Panc1 (cell line): ENCODE data around the gene PTPRZ1. TPM values are rescaled to one million over a fixed set of nuclear protein-coding genes. Genes with fewer than 3 reads are reported as not detected.

Source experiments
- ATAC-seq: fragments of 200-7000 bp; cut with Tn5 transposase; 2 replicates; pipeline ENCODE4 v1.9.1; 2020; ENCODE audit warnings: mild to moderate bottlenecking, moderate library complexity
- BruUV-seq: library from RNA; stranded (reverse); fragments of 400-500 nt; replicated peaks from 2 replicates; lab custom pipeline; 2021; lab: Mats Ljungman, UMichigan
- CTCF ChIA-PET: fragments of 300-600 bp; sonication (Branson Sonifier 250); formaldehyde crosslinking; loops from one replicate; lab custom pipeline; 2022; ENCODE audit warnings: antibody characterized with exemption; lab: Charles Lee
- POLR2A ChIA-PET: fragments of 300-600 bp; sonication (Branson Sonifier 250); formaldehyde crosslinking; loops from one replicate; lab custom pipeline; 2022; ENCODE audit warnings: antibody characterized with exemption; lab: Charles Lee
- DNase-seq: peaks from one replicate; pipeline ENCODE4 v3.0.0-alpha.2; 2010; ENCODE audit warnings: low read depth, low spot score
- H3K27ac ChIP-seq: 2 replicates; pipeline ENCODE4 v1.5.1; 2011; ENCODE audit warnings: mild to moderate bottlenecking, low read length, inconsistent platforms
- H3K27me3 ChIP-seq: fragments of 200-500 bp; sonication (Bioruptor generic); 2 replicates; pipeline ENCODE4 v1.6.0; 2014; ENCODE audit warnings: low read length, inconsistent platforms; ENCODE audit not compliant: control insufficient read depth, insufficient read depth
- H3K36me3 ChIP-seq: fragments of 200-500 bp; sonication (Bioruptor generic); 2 replicates; pipeline ENCODE4 v1.5.1; 2014; ENCODE audit warnings: inconsistent platforms, mild to moderate bottlenecking, low read length, moderate library complexity; ENCODE audit not compliant: control insufficient read depth, insufficient read depth
- H3K4me1 ChIP-seq: 2 replicates; pipeline ENCODE4 v1.5.1; 2011; ENCODE audit warnings: inconsistent platforms, mild to moderate bottlenecking, low read length, moderate library complexity; ENCODE audit not compliant: control insufficient read depth, insufficient read depth
- H3K4me3 ChIP-seq, 2 experiments: 2 replicates each; pipeline ENCODE4 v1.5.1; 2011 to 2012; ENCODE audit warnings: low read depth in 2 of 2, low read length in 2 of 2, mild to moderate bottlenecking in 2 of 2, inconsistent platforms in 1 of 2, moderate library complexity in 1 of 2
- H3K9me3 ChIP-seq: fragments of 200-500 bp; sonication (Bioruptor generic); 2 replicates; pipeline ENCODE4 v1.5.1; 2014; ENCODE audit warnings: low read depth, mild to moderate bottlenecking, inconsistent platforms, low read length, moderate library complexity; ENCODE audit not compliant: control insufficient read depth, insufficient read depth
- CTCF ChIP-seq: fragments of 450-650 bp; IDR thresholded peaks from 2 replicates; pipeline ENCODE4 v1.5.1; 2017; ENCODE audit warnings: mild to moderate bottlenecking
- POLR2AphosphoS5 ChIP-seq: IDR thresholded peaks from 2 replicates; pipeline ENCODE4 v1.6.1; 2012; ENCODE audit warnings: mild to moderate bottlenecking, low read depth, low read length, moderate library complexity
- REST ChIP-seq, 2 experiments: IDR thresholded peaks; 2 replicates each; pipeline ENCODE4 v1.6.1; 2011 to 2012; ENCODE audit warnings: low read depth in 2 of 2, control low read depth in 1 of 2, low read length in 1 of 2, mild to moderate bottlenecking in 1 of 2, moderate library complexity in 1 of 2; ENCODE audit not compliant: insufficient read depth in 1 of 2
- SIN3A ChIP-seq: IDR thresholded peaks from 2 replicates; pipeline ENCODE4 v1.6.1; 2012; ENCODE audit warnings: low read depth, mild to moderate bottlenecking, low read length, moderate library complexity, borderline replicate concordance; ENCODE audit not compliant: insufficient read depth
- TCF7L2 ChIP-seq: IDR thresholded peaks from 2 replicates; pipeline ENCODE4 v1.6.1; 2011; ENCODE audit warnings: mild to moderate bottlenecking, low read depth, low read length, inconsistent platforms
- in situ Hi-C: cut with HindIII; loops from 2 replicates; pipeline ENCODE4 v1.10.0; 2016; ENCODE audit warnings: low sequenced_read_pairs, low pct_unique_long_range_greater_than_20kb
- intact Hi-C: fragments of 100-400 bp; cut with micrococcal nuclease; formaldehyde crosslinking; loops from one replicate; pipeline ENCODE4 v1.10.0; 2022; ENCODE audit not compliant: unreplicated experiment
- total RNA-seq: library from RNA; stranded (reverse); gene quantifications from one replicate; pipeline ENCODE4 v1.2.1, GENCODE V29; 2021; ENCODE audit not compliant: unreplicated experiment

Gene PTPRZ1
- total RNA-seq, 1 experiment from 2014 or later: 0.05 TPM

GRCh38 chr7:121961089-121961867 lies 88.3 kb downstream of the PTPRZ1 start:
- peak; percentile 43 for DNase-seq
- no TSS peak for BruUV-seq
- no peaks in the 10 kb centered on the region for H3K9me3 ChIP-seq
- ChIA-PET CTCF (interaction anchor here (0.6 kb wide), 1 partner anchor 265 kb away, joined by 3 read pairs; no protein-coding TSS in a partner anchor), POLR2A (interaction anchor here (0.5 kb wide), 1 partner anchor 1174 kb away, joined by 4 read pairs; no protein-coding TSS in a partner anchor)
- H3K4me3 ChIP-seq: no peak overlapping the region
- peak; percentile 48 for ATAC-seq
- H3K36me3 ChIP-seq: no peaks in the 10 kb centered on the region
- H3K27me3 ChIP-seq: no peaks in the 10 kb centered on the region
- no peak overlapping the region for H3K27ac ChIP-seq
- no peaks in the 10 kb centered on the region for H3K4me1 ChIP-seq
- in situ Hi-C loops (no loop called here), intact Hi-C loops (no loop called here)
- TF ChIP-seq CTCF (peak; percentile 8; the same call in 1 of the 2 replicates), REST (IDR thresholded peaks at IDR 0.05; ENCODE audit: insufficient read depth in 1 of 2, low read depth in 2 of 2, low read length in 1 of 2) (no peak)

- Histone ChIP-seq H3K27me3 (no peaks in the 10 kb centered on the region), H3K4me3 (no peak overlapping the region), H3K36me3 (no peaks in the 10 kb centered on the region), H3K9me3 (no peaks in the 10 kb centered on the region), H3K27ac (no peak overlapping the region), H3K4me1 (no peaks in the 10 kb centered on the region)
- ChIA-PET CTCF (no interaction called here), POLR2A (no interaction called here)
- in situ Hi-C loops: no loop called here
- DNase-seq (no peak), ATAC-seq (no peak)
- no TSS peak for BruUV-seq
- intact Hi-C loops: no loop called here
- TF ChIP-seq POLR2AphosphoS5: no peak
- no peak for TF ChIP-seq REST (IDR thresholded peaks at IDR 0.05; ENCODE audit: insufficient read depth in 1 of 2, low read depth in 2 of 2, low read length in 1 of 2)
- TF ChIP-seq CTCF: no peak
- no peak for TF ChIP-seq SIN3A
- TF ChIP-seq TCF7L2: no peak
These were observed 93.4 kb downstream of the PTPRZ1 start for GRCh38 chr7:121966276-121966934.
